PC-9 (cell line): Measurements from ENCODE around the gene UNC5B. TPM values are rescaled to one million over a fixed set of nuclear protein-coding genes. Genes with fewer than 3 reads are reported as not detected.

Experiments used
- BruUV-seq: library from RNA; stranded (reverse); fragments of 400-500 nt; replicated peaks from 2 replicates; lab custom pipeline; 2021; lab: Mats Ljungman, UMichigan
- CTCF ChIA-PET: fragments of 300-600 bp; sonication (Branson Sonifier 250); formaldehyde crosslinking; loops from one replicate; lab custom pipeline; 2022; ENCODE audit warnings: antibody characterized with exemption; lab: Charles Lee
- POLR2A ChIA-PET: fragments of 300-600 bp; sonication (Branson Sonifier 250); formaldehyde crosslinking; loops from one replicate; lab custom pipeline; 2022; ENCODE audit warnings: antibody characterized with exemption; ENCODE audit not compliant: unreplicated experiment; lab: Charles Lee
- DNase-seq, 2 experiments: peaks; one replicate each; pipeline versions ENCODE4 v3.0.0 to v3.0.0-alpha.2; 2015 to 2022; ENCODE audit warnings: mixed read lengths in 1 of 2
- H2AFZ ChIP-seq: fragments of 200-600 bp; sonication (generic); 2 replicates; pipeline ENCODE4 v1.8.1; 2017; ENCODE audit warnings: antibody characterized with exemption
- H3F3A ChIP-seq: fragments of 200-600 bp; sonication (generic); 2 replicates; pipeline ENCODE4 v1.8.1; 2017; ENCODE audit warnings: antibody characterized with exemption, mild to moderate bottlenecking, low read depth; ENCODE audit not compliant: insufficient read depth
- H3K27ac ChIP-seq: fragments of 200-600 bp; sonication (generic); 2 replicates; pipeline ENCODE4 v1.6.1; 2016; ENCODE audit warnings: mixed run types
- H3K27me3 ChIP-seq: fragments of 200-600 bp; sonication (generic); 2 replicates; pipeline ENCODE4 v1.6.1; 2016; ENCODE audit warnings: low read depth, mixed run types; ENCODE audit not compliant: insufficient read depth
- H3K36me3 ChIP-seq: fragments of 200-600 bp; sonication (generic); 2 replicates; pipeline ENCODE4 v1.6.1; 2016; ENCODE audit warnings: low read depth, mixed run types
- H3K4me1 ChIP-seq: fragments of 200-600 bp; sonication (generic); replicated peaks from 2 replicates; pipeline ENCODE4 v1.6.1; 2016; ENCODE audit warnings: mixed run types; ENCODE audit not compliant: insufficient read depth
- H3K4me2 ChIP-seq: fragments of 200-600 bp; sonication (generic); 2 replicates; pipeline ENCODE4 v1.6.1; 2017; ENCODE audit warnings: mixed run types
- H3K4me3 ChIP-seq: fragments of 200-600 bp; sonication (generic); 2 replicates; pipeline ENCODE4 v1.6.1; 2016; ENCODE audit warnings: mixed run types
- H3K79me2 ChIP-seq: fragments of 200-600 bp; sonication (generic); 2 replicates; pipeline ENCODE4 v1.6.1; 2017; ENCODE audit warnings: low read depth, mixed run types
- H3K9me2 ChIP-seq: fragments of 200-600 bp; sonication (generic); 2 replicates; pipeline ENCODE4 v1.8.1; 2017; ENCODE audit warnings: mild to moderate bottlenecking; ENCODE audit not compliant: insufficient read depth
- H3K9me3 ChIP-seq: fragments of 200-600 bp; sonication (generic); 2 replicates; pipeline ENCODE4 v1.8.1; 2016; ENCODE audit warnings: low read depth; ENCODE audit not compliant: insufficient read depth
- H4K20me1 ChIP-seq: fragments of 200-600 bp; sonication (generic); 2 replicates; pipeline ENCODE4 v1.8.1; 2017; ENCODE audit not compliant: insufficient read depth
- CTCF ChIP-seq: fragments of 200-600 bp; sonication (generic); conservative IDR thresholded peaks from 2 replicates; pipeline ENCODE4 v1.6.1; 2017; ENCODE audit warnings: mixed run types, antibody characterized with exemption, mild to moderate bottlenecking, moderate library complexity
- EZH2 ChIP-seq: fragments of 200-600 bp; sonication (generic); IDR thresholded peaks from 2 replicates; pipeline ENCODE4 v1.8.0; 2017; ENCODE audit warnings: antibody characterized with exemption, low read depth
- intact Hi-C: fragments of 100-400 bp; cut with micrococcal nuclease; formaldehyde crosslinking; loops from one replicate; pipeline ENCODE4 v1.10.0; 2022; ENCODE audit not compliant: unreplicated experiment
- total RNA-seq: library from RNA; stranded (reverse); gene quantifications from 2 replicates; pipeline ENCODE4 v1.2.3, GENCODE V29; 2021

Gene UNC5B
- total RNA-seq, 1 experiment from 2014 or later: 1.7 TPM

GRCh38 chr10:71202314-71202713 lies 10.1 kb upstream of the UNC5B start:
- Histone ChIP-seq H3K27me3 (no peaks in the 10 kb centered on the region), H3K27ac (no peak overlapping the region), H3K36me3 (no peaks in the 10 kb centered on the region), H3K9me2 (no peaks in the 10 kb centered on the region), H4K20me1 (no peaks in the 10 kb centered on the region), H3F3A (no peaks in the 10 kb centered on the region), H3K4me1 (0 out of 2 replicates have a peak, but pooled peaks cover 4% of the 10 kb centered on the region), H3K79me2 (no peaks in the 10 kb centered on the region), H3K4me2 (no peak overlapping the region), H3K9me3 (peaks cover 2% of the 10 kb centered on the region; the same call in 1 of the 2 replicates), H2AFZ (no peak overlapping the region), H3K4me3 (no peak overlapping the region)
- TF ChIP-seq CTCF (no peak), EZH2 (no peak)
- POLR2A ChIA-PET: interaction anchor here (0.6 kb wide), 1 partner anchor 416 kb away, joined by 5 read pairs; no protein-coding TSS in a partner anchor
- no peak for DNase-seq
- CTCF ChIA-PET: interaction anchor here (0.9 kb wide), 1 partner anchor 278 kb away, joined by 3 read pairs; no protein-coding TSS in a partner anchor
- intact Hi-C loops: loop anchor here (10.0 kb wide), 1 partner anchor 128 kb away; no protein-coding TSS in a partner anchor
- BruUV-seq: no TSS peak

- H3K36me3 ChIP-seq: no peaks in the 10 kb centered on the region
- H3K4me2 ChIP-seq: no peak overlapping the region
- TF ChIP-seq CTCF (no peak), EZH2 (no peak)
- no TSS peak for BruUV-seq
- intact Hi-C loops: loop anchor here (10.0 kb wide), 1 partner anchor 128 kb away; no protein-coding TSS in a partner anchor
- ChIA-PET POLR2A (interaction anchor here (0.6 kb wide), 1 partner anchor 416 kb away, joined by 5 read pairs; no protein-coding TSS in a partner anchor), CTCF (no interaction called here)
- H3K4me1 ChIP-seq: 0 out of 2 replicates have a peak, but pooled peaks cover 4% of the 10 kb centered on the region
- H3F3A ChIP-seq: no peaks in the 10 kb centered on the region
- no peak for DNase-seq
- H2AFZ ChIP-seq: no peak overlapping the region
- H3K4me3 ChIP-seq: no peak overlapping the region
- no peaks in the 10 kb centered on the region for H3K79me2 ChIP-seq
- H3K27me3 ChIP-seq: no peaks in the 10 kb centered on the region
- H4K20me1 ChIP-seq: no peaks in the 10 kb centered on the region
- H3K9me3 ChIP-seq: no peaks in the 10 kb centered on the region; the same call in 1 of the 2 replicates
- H3K9me2 ChIP-seq: no peaks in the 10 kb centered on the region
- H3K27ac ChIP-seq: no peak overlapping the region
Measured at GRCh38 chr10:71203124-71203523, 9.2 kb upstream of the UNC5B start.

- Histone ChIP-seq H3F3A (no peaks in the 10 kb centered on the region), H3K27me3 (no peaks in the 10 kb centered on the region), H3K9me2 (no peaks in the 10 kb centered on the region), H3K4me1 (0 out of 2 replicates have a peak, but pooled peaks cover 4% of the 10 kb centered on the region), H3K4me2 (no peak overlapping the region), H4K20me1 (no peaks in the 10 kb centered on the region), H3K79me2 (no peaks in the 10 kb centered on the region), H3K4me3 (no peak overlapping the region), H2AFZ (no peak overlapping the region), H3K36me3 (no peaks in the 10 kb centered on the region), H3K9me3 (no peaks in the 10 kb centered on the region; the same call in 1 of the 2 replicates), H3K27ac (no peak overlapping the region)
- intact Hi-C loops: loop anchor here (10.0 kb wide), 1 partner anchor 129 kb away; no protein-coding TSS in a partner anchor
- TF ChIP-seq CTCF (no peak), EZH2 (no peak)
- no peak for DNase-seq
- CTCF ChIA-PET: no interaction called here
- no TSS peak for BruUV-seq
- POLR2A ChIA-PET: no interaction called here
Measured at GRCh38 chr10:71203716-71204115, 8.7 kb upstream of the UNC5B start.
